CD4-positive, alpha-beta T cell (primary cell): ENCODE data around the gene PLA2G15. TPM values are rescaled to one million over a fixed set of nuclear protein-coding genes. Genes with fewer than 3 reads are reported as not detected.

Experiments used
- ATAC-seq: fragments of 200-7000 bp; cut with Tn5 transposase; one replicate; pipeline ENCODE4 v1.10.0; 2022; ENCODE audit warnings: mild to moderate bottlenecking; ENCODE audit not compliant: poor library complexity
- CTCF ChIA-PET: fragments of 350-600 bp; sonication (Branson Sonifier 250); formaldehyde crosslinking; loops from one replicate; lab custom pipeline; 2021; ENCODE audit warnings: antibody characterized with exemption, inconsistent platforms; lab: Charles Lee
- POLR2A ChIA-PET: fragments of 350-600 bp; sonication (Branson Sonifier 250); formaldehyde crosslinking; loops from one replicate; lab custom pipeline; 2021; ENCODE audit warnings: antibody characterized with exemption, inconsistent platforms; lab: Charles Lee
- DNase-seq, 14 experiments: peaks; one replicate each; pipeline ENCODE4 v3.0.0-alpha.2; 2013 to 2020; ENCODE audit warnings: mixed read lengths in 2 of 14
- H3K27ac ChIP-seq, 2 donors: one replicate each; pipeline versions ENCODE4 v1.5.1 to v1.7.0; 2013; ENCODE audit warnings: low read length in 2 of 2, low read depth in 1 of 2, mild to moderate bottlenecking in 1 of 2
- H3K27me3 ChIP-seq, 2 experiments: 1 replicate in 1 of 2; 2 replicates in 1 of 2; pipeline versions ENCODE4 v1.6.1 to v1.7.0; 2013; ENCODE audit warnings: low read length in 2 of 2, control low read depth in 1 of 2, mild to moderate bottlenecking in 1 of 2, moderate library complexity in 1 of 2; ENCODE audit not compliant: insufficient read depth in 2 of 2, control insufficient read depth in 1 of 2
- H3K36me3 ChIP-seq: one replicate; pipeline ENCODE4 v1.6.1; 2013; ENCODE audit warnings: low read length, control low read depth; ENCODE audit not compliant: insufficient read depth
- H3K4me1 ChIP-seq: one replicate; pipeline ENCODE4 v1.6.1; 2013; ENCODE audit warnings: low read length, control low read depth; ENCODE audit not compliant: insufficient read depth
- H3K4me3 ChIP-seq: one replicate; pipeline ENCODE4 v1.5.1; 2013; ENCODE audit warnings: mild to moderate bottlenecking, low read length, moderate library complexity
- H3K9me3 ChIP-seq, 2 experiments: 1 replicate in 1 of 2; 2 replicates in 1 of 2; pipeline versions ENCODE4 v1.6.1 to v1.7.0; 2013; ENCODE audit warnings: low read length in 2 of 2, mild to moderate bottlenecking in 2 of 2, control low read depth in 1 of 2, moderate library complexity in 1 of 2; ENCODE audit not compliant: control insufficient read depth in 1 of 2, insufficient read depth in 1 of 2
- H3K27ac Mint-ChIP-seq: one replicate; pipeline ENCODE4 v1.8.0; 2020; ENCODE audit warnings: mixed read lengths
- H3K27me3 Mint-ChIP-seq: one replicate; pipeline ENCODE4 v1.8.0; 2021; ENCODE audit warnings: mixed read lengths
- H3K36me3 Mint-ChIP-seq: one replicate; pipeline ENCODE4 v1.8.0; 2021; ENCODE audit warnings: low read depth, mixed read lengths
- H3K4me1 Mint-ChIP-seq: one replicate; pipeline ENCODE4 v1.8.0; 2021; ENCODE audit warnings: low read depth, mixed read lengths
- H3K4me3 Mint-ChIP-seq: one replicate; pipeline ENCODE4 v1.8.0; 2020; ENCODE audit warnings: mild to moderate bottlenecking, mixed read lengths
- H3K9me3 Mint-ChIP-seq: one replicate; pipeline ENCODE4 v1.8.0; 2020; ENCODE audit warnings: mixed read lengths
- intact Hi-C, 2 experiments: fragments of 100-400 bp; cut with DNase I in 1 of 2; cut with micrococcal nuclease in 1 of 2; formaldehyde crosslinking; loops; one replicate each; pipeline versions ENCODE4 v1.15.1 to v1.9.0; 2023 to 2025; cut with DNase I, micrococcal nuclease
- total RNA-seq, 174 experiments: library from RNA in 2 of 174; stranded (reverse) in 2 of 174; gene quantifications; one replicate each; pipeline ENCODE4 v1.2.3 and lab custom pipeline; 2021 to 2026
- TF ChIP-seq, protein P1 (sequence below): fragments of 200-600 bp; IDR thresholded peaks from one replicate; pipeline ENCODE4 v1.8.0; 2022; ENCODE audit warnings: antibody characterized with exemption, mild to moderate bottlenecking

PLA2G15 gene
- total RNA-seq, 2 experiments from 2014 or later, result 4.3 to 4.7 TPM

DNA sequence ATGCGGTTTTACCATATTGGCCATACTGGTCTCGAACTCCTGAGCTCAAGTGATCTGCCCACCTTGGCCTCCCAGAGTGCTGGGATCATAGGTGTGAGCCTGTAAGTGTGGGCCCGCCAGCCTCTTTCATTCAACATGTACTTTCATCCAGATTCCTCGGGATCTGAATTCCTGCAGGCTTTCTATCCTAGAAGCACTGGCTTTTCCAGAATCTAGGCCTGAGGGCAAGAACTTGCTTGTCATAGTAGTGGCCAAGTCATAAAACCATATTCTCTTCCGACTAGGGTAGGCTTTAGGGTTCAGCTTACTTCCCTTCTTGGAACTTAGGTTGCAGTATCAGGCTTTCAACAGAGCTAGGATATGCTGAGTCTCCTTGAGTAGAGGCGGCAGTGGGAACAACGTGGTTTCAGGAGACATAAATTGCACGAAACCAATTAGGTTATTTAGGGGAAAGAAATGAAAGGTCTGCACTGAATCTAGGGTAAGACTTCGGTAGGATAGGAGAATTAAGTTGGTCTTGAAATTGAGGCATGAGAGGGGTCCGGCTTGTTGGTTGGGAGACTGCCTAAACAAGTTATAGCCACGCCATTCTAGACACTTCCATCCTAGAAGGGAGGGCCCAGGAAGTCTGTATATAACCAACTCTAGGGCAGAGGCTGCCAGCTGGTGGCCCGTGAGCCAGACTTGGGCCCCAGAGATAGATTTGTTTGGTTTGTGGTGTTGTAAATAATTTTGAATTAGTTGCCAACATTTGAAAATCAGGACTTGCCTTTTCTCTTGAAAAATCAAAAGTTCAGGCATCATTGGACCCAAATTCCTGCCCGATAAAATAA, 34.8 kb downstream of the PLA2G15 start:
- H3K9me3 ChIP-seq, result no peaks in the 10 kb centered on the region
- DNase-seq (no peak), ATAC-seq (no peak)
- CTCF ChIA-PET, result interaction anchor here (0.6 to 23.0 kb wide), 5 partner anchors 8 to 49 kb away, joined by 3 to 278 read pairs (median 4); partner anchors contain the start of gene SLC7A6
- no peaks in the 10 kb centered on the region for H3K9me3 Mint-ChIP-seq
- peaks cover 93% of the 10 kb centered on the region for H3K4me1 ChIP-seq
- peaks cover 76% of the 10 kb centered on the region for H3K36me3 Mint-ChIP-seq
- POLR2A ChIA-PET, result interaction anchor here (1.1 to 14.1 kb wide), 5 partner anchors 7 to 31 kb away, joined by 5 to 271 read pairs (median 7); partner anchors contain the start of genes PRMT7, SLC7A6 and SLC7A6OS
- peak overlapping the region; percentile 87 for H3K27ac Mint-ChIP-seq
- peaks cover 35% of the 10 kb centered on the region for H3K36me3 ChIP-seq
- intact Hi-C loops, result no loop called here
- no peaks in the 10 kb centered on the region for H3K27me3 Mint-ChIP-seq
- H3K4me1 Mint-ChIP-seq, result peaks cover 73% of the 10 kb centered on the region
- peak overlapping the region in 1 of 2 donors; percentile 42 for H3K27ac ChIP-seq
- H3K27me3 ChIP-seq, result no peaks in the 10 kb centered on the region
- TF ChIP-seq, protein P1, sequence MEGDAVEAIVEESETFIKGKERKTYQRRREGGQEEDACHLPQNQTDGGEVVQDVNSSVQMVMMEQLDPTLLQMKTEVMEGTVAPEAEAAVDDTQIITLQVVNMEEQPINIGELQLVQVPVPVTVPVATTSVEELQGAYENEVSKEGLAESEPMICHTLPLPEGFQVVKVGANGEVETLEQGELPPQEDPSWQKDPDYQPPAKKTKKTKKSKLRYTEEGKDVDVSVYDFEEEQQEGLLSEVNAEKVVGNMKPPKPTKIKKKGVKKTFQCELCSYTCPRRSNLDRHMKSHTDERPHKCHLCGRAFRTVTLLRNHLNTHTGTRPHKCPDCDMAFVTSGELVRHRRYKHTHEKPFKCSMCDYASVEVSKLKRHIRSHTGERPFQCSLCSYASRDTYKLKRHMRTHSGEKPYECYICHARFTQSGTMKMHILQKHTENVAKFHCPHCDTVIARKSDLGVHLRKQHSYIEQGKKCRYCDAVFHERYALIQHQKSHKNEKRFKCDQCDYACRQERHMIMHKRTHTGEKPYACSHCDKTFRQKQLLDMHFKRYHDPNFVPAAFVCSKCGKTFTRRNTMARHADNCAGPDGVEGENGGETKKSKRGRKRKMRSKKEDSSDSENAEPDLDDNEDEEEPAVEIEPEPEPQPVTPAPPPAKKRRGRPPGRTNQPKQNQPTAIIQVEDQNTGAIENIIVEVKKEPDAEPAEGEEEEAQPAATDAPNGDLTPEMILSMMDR, result no peak
- peak overlapping the region; percentile 78 for H3K4me3 Mint-ChIP-seq
- H3K4me3 ChIP-seq, result no peak overlapping the region

DNA sequence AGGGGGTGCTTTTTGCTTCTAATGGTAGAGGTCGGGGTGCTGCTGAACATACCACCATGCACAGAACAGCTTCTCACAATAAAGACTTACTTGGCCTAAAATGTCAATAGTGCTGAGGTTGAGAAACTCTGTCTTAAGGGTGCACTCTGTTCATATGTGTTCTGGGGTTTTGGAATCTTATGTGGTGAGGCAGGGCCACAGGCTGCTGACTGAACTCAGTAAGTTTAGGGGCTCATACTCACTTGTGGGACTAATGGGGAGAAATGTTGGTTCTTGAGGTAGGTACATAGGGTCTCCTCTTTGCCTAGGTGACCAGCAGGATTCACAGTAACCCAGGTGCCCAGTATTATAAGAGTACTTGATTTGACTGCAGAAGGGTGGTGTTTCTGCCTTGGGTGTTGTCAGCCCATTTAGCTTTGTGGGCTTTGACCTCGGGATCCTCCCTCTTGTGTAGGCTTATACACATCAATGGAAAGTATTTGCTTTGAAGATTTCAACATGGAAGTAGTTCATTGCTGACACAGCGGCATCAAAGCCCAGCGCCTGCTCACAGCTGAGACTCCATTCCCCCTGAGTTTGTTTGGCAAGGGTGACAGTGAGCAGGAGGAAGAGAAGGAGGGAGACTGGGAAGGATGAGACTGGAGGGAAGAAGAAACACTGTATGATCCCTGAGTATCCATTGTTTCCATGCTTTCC, 36.3 kb downstream of the PLA2G15 start:
- ChIA-PET CTCF (interaction anchor here (1.3 to 23.0 kb wide), 3 partner anchors 9 to 47 kb away, joined by 3 to 278 read pairs (median 4); partner anchors contain the start of gene SLC7A6), POLR2A (interaction anchor here (2.2 to 14.1 kb wide), 3 partner anchors 9 to 30 kb away, joined by 7 to 271 read pairs (median 151); partner anchors contain the start of genes PRMT7, SLC7A6 and SLC7A6OS)
- Histone ChIP-seq H3K9me3 (no peaks in the 10 kb centered on the region), H3K36me3 (peaks cover 32% of the 10 kb centered on the region), H3K4me3 (no peak overlapping the region), H3K27ac (peak overlapping the region; percentile 44 to 60), H3K4me1 (peaks cover 93% of the 10 kb centered on the region), H3K27me3 (no peaks in the 10 kb centered on the region)
- intact Hi-C loops, result no loop called here
- Mint-ChIP-seq H3K9me3 (no peaks in the 10 kb centered on the region), H3K36me3 (peaks cover 69% of the 10 kb centered on the region), H3K4me3 (peak overlapping the region; percentile 87), H3K27ac (peak overlapping the region; percentile 87), H3K4me1 (peaks cover 72% of the 10 kb centered on the region), H3K27me3 (no peaks in the 10 kb centered on the region)
- peak in 8 of 14 experiments; percentile 28 to 66 (median 48) for DNase-seq
- ATAC-seq, result peak; percentile 61
- TF ChIP-seq, protein P1, result no peak

DNA sequence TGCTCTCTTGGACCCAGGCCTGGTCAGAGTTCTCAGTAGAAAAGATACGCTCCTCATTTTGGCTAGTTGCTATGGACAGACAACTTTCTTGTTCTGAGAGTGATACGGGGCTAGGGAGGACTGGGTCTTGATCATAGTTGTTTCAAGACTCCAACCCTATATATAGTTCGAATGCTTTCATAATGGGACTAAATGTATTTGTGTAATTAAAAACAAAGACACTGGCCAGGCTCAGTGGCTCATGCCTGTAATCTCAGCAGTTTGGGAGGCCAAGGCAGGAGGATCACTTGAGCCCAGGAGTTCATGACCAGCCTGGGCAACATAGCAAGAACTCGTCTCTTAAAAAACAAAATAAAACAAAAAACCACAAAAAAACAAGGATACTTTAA, 36.9 kb downstream of the PLA2G15 start:
- no peak for ATAC-seq
- ChIA-PET CTCF (interaction anchor here (1.3 to 23.0 kb wide), 2 partner anchors 8 to 19 kb away, joined by 4 to 278 read pairs; partner anchors contain the start of gene SLC7A6), POLR2A (interaction anchor here (11.6 to 14.1 kb wide), 2 partner anchors 10 to 19 kb away, joined by 151 to 271 read pairs; partner anchors contain the start of gene SLC7A6)
- peaks cover 67% of the 10 kb centered on the region for H3K36me3 Mint-ChIP-seq
- H3K9me3 Mint-ChIP-seq, result no peaks in the 10 kb centered on the region
- intact Hi-C loops, result no loop called here
- TF ChIP-seq, protein P1, result no peak
- H3K27ac ChIP-seq, result peak overlapping the region; percentile 44 to 60
- no peaks in the 10 kb centered on the region for H3K9me3 ChIP-seq
- peaks cover 77% of the 10 kb centered on the region for H3K4me1 Mint-ChIP-seq
- H3K36me3 ChIP-seq, result peaks cover 32% of the 10 kb centered on the region
- H3K4me3 Mint-ChIP-seq, result peak overlapping the region; percentile 87
- peaks cover 93% of the 10 kb centered on the region for H3K4me1 ChIP-seq
- no peaks in the 10 kb centered on the region for H3K27me3 ChIP-seq
- DNase-seq, result peak in 1 of 14 experiments; percentile 2
- peak overlapping the region; percentile 87 for H3K27ac Mint-ChIP-seq
- H3K27me3 Mint-ChIP-seq, result no peaks in the 10 kb centered on the region
- H3K4me3 ChIP-seq, result no peak overlapping the region
